Choroid plexus epithelial cell (primary cell): Measurements from ENCODE around the gene TBC1D22A.

Experiments used
- DNase-seq: peaks from one replicate; pipeline ENCODE4 v3.0.0-alpha.2; 2010; ENCODE audit warnings: low read depth
- H3K4me3 ChIP-seq: 2 replicates; pipeline ENCODE4 v1.5.1; 2011; ENCODE audit warnings: low read depth, mild to moderate bottlenecking, control low read depth, low read length, moderate library complexity
- TF ChIP-seq, protein P1 (sequence below): conservative IDR thresholded peaks from 2 replicates; pipeline ENCODE4 v1.5.1; 2011; ENCODE audit warnings: low read depth, mild to moderate bottlenecking, control low read depth, inconsistent platforms, low read length, moderate library complexity

The TBC1D22A gene

DNA sequence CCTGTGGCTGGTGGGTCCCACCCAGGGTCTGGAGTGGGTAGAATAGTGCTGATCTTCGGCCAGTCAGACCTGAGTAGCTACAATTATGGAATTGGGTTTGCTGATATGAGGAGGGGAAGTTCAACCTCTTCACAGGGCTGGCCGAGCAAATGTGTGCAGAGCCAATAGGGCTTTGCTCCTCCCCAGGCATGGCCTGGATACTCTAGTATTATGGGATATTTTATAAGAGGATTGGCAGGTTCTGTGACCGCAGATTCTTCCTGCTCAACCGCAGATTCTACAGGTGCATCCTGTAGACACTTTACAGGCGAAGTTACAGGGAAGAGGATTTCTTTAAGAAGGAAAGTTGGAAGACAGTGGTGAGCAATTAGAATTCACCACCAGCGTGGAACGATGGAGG is 44.3 kb downstream of the TBC1D22A start:
- TF ChIP-seq, protein P1, sequence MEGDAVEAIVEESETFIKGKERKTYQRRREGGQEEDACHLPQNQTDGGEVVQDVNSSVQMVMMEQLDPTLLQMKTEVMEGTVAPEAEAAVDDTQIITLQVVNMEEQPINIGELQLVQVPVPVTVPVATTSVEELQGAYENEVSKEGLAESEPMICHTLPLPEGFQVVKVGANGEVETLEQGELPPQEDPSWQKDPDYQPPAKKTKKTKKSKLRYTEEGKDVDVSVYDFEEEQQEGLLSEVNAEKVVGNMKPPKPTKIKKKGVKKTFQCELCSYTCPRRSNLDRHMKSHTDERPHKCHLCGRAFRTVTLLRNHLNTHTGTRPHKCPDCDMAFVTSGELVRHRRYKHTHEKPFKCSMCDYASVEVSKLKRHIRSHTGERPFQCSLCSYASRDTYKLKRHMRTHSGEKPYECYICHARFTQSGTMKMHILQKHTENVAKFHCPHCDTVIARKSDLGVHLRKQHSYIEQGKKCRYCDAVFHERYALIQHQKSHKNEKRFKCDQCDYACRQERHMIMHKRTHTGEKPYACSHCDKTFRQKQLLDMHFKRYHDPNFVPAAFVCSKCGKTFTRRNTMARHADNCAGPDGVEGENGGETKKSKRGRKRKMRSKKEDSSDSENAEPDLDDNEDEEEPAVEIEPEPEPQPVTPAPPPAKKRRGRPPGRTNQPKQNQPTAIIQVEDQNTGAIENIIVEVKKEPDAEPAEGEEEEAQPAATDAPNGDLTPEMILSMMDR, result no peak
- H3K4me3 ChIP-seq, result no peak overlapping the region
- no peak for DNase-seq

DNA sequence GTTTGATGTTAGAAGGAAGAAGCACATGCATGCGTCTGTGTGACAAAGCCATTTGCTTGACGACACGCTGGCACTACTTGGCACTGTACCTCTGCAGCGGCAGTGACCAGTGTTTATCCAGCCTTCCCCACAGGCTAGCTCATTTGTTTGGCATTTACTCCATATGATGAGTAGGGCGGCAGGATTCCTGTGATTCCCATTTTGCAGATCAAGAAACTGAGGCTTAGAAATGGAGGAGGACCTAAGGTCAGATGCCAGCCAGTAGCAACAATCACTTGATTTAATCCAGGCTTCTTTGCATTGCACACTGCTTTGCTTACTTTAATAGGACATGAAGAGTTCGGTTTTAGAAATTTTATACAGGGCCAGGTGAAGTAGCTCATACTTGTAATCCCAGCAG is 45.0 kb downstream of the TBC1D22A start:
- no peak for DNase-seq
- H3K4me3 ChIP-seq, result no peak overlapping the region
- TF ChIP-seq, protein P1, result no peak

DNA sequence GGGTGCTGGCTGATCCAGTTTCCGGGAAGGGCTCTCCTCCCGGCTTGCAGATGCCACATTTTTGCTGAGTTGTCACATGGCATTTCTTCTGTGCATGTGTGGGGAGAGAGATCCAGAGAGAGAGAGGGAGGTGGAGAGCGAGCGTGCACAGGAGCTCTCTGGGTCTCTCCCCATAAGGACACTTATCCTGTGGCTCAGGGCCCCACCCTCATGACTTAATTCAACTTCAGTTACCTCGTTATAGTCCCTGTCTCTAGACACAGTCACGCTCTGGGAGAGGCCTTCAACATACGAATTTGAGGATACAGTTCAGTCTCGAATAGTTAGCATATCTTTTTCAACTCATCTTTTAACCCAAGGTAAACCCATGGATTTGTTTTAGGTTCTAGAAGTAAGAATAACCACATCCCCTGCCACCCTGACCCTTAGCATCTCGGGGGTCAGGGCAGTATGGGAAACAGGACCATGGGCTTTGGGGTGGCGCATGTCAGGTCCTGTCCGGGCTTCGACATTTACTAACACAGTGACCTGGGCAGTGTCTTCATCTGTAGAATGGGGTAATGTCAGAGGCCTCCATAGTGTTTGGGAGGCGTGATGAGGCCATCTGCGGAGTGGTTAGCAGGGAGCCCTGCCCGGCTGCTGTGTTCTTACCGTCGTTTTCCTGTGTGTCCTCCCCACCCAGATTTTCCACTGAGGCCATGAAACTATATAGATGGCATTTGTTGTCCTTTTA is 46.9 kb downstream of the TBC1D22A start:
- no peak overlapping the region for H3K4me3 ChIP-seq
- DNase-seq, result no peak
- TF ChIP-seq, protein P1, result no peak

DNA sequence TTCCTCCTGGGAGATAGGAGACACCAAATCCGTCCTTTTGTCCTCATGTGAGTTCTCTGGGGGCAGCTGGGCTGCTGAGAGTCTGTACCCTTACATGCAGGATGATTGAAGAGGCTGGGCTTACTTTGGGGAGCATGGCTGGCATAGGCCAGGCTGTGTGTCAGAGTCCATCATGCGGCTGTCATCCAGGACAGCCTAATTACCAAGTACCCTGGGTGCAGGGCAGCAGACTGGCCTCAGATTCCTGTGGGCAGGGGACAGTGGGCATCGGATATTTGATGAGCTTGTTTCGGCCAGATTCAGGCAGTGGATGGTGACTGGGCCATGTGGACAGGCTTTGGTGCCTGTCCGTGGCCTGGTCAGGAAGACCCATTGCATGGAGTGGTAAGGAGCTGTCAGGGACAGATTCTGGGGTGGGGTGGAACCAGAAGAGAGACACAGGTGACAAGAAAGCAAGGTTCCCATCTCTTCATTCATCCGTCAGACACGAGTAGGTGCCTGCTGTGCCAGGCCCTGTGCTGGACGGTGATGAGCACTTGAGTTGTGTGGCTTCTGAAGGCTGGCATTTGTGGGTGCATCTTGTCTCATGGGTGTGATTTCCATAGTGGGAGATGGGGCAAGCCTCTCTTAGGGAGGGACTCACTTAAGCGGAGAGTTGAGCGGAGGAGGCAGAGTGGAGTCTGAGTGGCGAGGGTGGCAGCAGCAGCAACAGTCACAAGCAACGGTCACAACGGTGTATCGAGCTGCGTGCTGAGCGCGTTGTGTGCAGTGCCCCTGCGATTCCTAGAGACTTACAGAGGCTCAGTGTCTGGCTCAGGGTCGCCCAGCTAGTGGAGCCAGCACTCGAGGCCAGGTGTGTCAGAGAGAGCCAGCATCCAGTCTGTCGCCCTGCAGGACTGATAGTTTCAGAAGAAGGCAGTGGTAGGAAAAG is 48.7 kb downstream of the TBC1D22A start:
- H3K4me3 ChIP-seq, result no peak overlapping the region
- DNase-seq, result no peak
- TF ChIP-seq, protein P1, result no peak

DNA sequence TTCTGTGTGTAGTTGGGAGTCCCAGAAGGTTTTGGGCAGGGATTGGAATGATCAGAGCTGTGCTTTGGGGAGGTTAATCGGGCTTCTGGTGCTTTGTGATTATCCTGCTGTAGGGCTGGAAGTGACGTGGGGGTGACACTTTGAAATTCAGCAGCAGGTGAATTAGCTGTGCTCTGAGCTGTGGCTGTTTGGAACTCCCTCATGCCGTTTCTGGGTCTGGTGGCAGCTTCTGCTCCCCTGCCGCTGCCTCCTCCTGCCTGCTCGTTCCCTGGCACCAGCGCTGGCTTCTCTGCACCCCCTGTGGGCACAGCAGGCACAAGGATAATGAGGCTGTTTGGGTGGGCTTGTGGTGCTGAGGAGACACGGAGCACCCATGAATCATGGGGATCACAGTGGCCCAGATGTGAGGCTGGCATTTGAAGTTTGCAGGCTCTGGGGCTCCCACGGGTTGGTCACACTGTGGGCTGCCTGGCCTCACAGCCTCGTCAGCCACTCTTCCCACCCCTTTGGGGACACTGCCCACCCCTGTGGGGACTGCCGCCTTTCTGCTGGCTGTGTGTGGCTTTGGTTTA is 49.7 kb downstream of the TBC1D22A start:
- no peak overlapping the region for H3K4me3 ChIP-seq
- DNase-seq, result no peak
- TF ChIP-seq, protein P1, result no peak

DNA sequence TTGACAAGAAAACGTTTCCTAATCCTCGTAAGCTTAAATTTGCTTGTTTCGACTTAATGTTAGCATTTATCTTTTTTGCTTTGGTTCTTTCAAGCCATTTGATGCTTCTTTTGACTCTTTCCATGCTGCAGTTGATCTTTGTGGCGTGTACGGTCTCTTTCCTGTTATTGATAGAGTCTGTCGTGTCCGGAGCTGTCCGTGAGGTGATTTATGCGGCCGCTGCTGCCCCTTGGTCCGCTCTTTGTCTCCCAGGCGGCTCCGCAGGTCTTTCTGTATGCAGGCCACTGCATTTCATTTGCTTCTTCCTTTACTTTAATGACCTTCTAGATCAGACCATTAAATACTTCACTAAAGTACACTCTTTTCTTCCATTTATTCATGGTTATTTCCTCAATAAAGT is 50.3 kb downstream of the TBC1D22A start:
- no peak overlapping the region for H3K4me3 ChIP-seq
- DNase-seq, result no peak
- TF ChIP-seq, protein P1, result no peak
